Measurements from ENCODE around the gene DUOX1. TPM values are rescaled to one million over a fixed set of nuclear protein-coding genes. Genes with fewer than 3 reads are reported as not detected.
A peak's percentile ranks its signal among the peaks of the same experiment; 100 is the strongest.

The DUOX1 gene
- total and polyA plus RNA-seq, 9 of the 15 experiments (the other 6 are each of a cell fraction or from before 2014, with no cell fraction given): 0.01 to 0.22 (median 0.01) TPM; not detected in 6

DNA sequence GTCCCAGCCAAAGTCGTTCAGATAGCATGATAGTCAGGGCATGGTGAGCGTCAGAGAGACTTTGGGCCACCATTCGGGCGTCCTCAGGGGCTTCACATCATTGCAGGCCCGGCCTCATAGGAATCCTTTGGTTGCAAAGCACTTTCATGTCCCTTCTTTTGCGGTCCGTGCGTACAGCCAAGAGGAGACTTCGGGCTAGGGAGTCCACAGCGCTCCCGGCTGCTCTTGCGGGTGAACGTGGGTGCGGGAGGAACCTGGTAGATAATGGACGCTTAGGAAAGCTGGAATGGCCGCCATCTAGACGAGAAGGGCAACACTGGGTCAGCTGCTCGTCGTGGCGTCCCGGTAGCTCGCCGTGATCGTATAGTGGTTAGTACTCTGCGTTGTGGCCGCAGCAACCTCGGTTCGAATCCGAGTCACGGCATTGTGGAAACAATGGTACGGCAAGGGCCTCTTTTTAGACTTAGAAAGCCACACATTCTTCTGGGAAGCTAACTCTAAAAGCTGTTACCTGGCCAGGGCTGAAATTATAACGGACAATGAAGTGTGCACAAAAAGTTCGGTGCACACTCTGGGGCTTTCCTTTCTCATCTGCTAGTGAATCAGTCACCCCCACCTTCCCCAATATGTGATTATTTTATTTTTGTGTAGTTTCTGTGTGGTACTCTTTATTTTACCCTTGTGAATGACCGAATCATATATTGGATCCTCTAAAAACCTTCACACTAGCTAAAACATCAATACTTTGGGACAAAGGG lies 71.2 kb downstream of the DUOX1 start (continued):
- TF ChIP-seq, protein P1, sequence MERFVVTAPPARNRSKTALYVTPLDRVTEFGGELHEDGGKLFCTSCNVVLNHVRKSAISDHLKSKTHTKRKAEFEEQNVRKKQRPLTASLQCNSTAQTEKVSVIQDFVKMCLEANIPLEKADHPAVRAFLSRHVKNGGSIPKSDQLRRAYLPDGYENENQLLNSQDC (CRISPR knock-in tag; IDR thresholded peaks at IDR 0.05): 0 out of 2 replicates have a peak, but pooled peaks have one; percentile 2
- no peak for TF ChIP-seq ZNF785 (CRISPR knock-in tag; IDR thresholded peaks at IDR 0.05)
- no peak for TF ChIP-seq WHSC1 (IDR thresholded peaks at IDR 0.05; ENCODE audit: low read length)
- no peak for TF ChIP-seq FOXJ3 (CRISPR knock-in tag; IDR thresholded peaks at IDR 0.05)
- TF ChIP-seq RBM15 (IDR thresholded peaks at IDR 0.05; ENCODE audit: insufficient read depth, low read length): no peak
- no peak for TF ChIP-seq SIN3B (IDR thresholded peaks at IDR 0.05; ENCODE audit: low read depth)
- TF ChIP-seq TBL1XR1 (IDR thresholded peaks at IDR 0.05; ENCODE audit: low read length in 2 of 2): peak in 1 of 2 experiments; percentile 64; a peak in 1 of 4 replicates
- no peak for TF ChIP-seq ZNF12 (CRISPR knock-in tag; IDR thresholded peaks at IDR 0.05)
- no peak for TF ChIP-seq DIDO1 (tag; IDR thresholded peaks at IDR 0.05; ENCODE audit: low read depth)
- peak; percentile 29; the same call in 1 of the 2 replicates for TF ChIP-seq RNF2 (IDR thresholded peaks at IDR 0.05)
- TF ChIP-seq MYBL2 (IDR thresholded peaks at IDR 0.05; ENCODE audit: low read depth): no peak
- TF ChIP-seq MYBL2 (CRISPR knock-in tag; IDR thresholded peaks at IDR 0.05; ENCODE audit: borderline replicate concordance): no peak
- TF ChIP-seq SRSF7 (optimal IDR thresholded peaks at IDR 0.05; ENCODE audit: low read depth, low read length): no peak
- TF ChIP-seq EHMT2 (IDR thresholded peaks at IDR 0.05): no peak
- TF ChIP-seq, protein P2, sequence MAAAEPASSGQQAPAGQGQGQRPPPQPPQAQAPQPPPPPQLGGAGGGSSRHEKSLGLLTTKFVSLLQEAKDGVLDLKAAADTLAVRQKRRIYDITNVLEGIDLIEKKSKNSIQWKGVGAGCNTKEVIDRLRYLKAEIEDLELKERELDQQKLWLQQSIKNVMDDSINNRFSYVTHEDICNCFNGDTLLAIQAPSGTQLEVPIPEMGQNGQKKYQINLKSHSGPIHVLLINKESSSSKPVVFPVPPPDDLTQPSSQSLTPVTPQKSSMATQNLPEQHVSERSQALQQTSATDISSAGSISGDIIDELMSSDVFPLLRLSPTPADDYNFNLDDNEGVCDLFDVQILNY (CRISPR knock-in tag; IDR thresholded peaks at IDR 0.05): no peak; the same call in 1 of the 2 replicates
- TF ChIP-seq SRF (CRISPR knock-in tag; IDR thresholded peaks at IDR 0.05): no peak
- no peak for TF ChIP-seq FOS (IDR thresholded peaks at IDR 0.05; ENCODE audit: extremely low read depth, insufficient read length)
- TF ChIP-seq, protein P3, sequence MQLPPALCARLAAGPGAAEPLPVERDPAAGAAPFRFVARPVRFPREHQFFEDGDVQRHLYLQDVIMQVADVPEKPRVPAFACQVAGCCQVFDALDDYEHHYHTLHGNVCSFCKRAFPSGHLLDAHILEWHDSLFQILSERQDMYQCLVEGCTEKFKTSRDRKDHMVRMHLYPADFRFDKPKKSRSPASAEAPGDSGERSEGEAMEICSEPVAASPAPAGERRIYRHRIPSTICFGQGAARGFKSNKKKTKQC (CRISPR knock-in tag; IDR thresholded peaks at IDR 0.05): no peak
- TF ChIP-seq, protein P4, sequence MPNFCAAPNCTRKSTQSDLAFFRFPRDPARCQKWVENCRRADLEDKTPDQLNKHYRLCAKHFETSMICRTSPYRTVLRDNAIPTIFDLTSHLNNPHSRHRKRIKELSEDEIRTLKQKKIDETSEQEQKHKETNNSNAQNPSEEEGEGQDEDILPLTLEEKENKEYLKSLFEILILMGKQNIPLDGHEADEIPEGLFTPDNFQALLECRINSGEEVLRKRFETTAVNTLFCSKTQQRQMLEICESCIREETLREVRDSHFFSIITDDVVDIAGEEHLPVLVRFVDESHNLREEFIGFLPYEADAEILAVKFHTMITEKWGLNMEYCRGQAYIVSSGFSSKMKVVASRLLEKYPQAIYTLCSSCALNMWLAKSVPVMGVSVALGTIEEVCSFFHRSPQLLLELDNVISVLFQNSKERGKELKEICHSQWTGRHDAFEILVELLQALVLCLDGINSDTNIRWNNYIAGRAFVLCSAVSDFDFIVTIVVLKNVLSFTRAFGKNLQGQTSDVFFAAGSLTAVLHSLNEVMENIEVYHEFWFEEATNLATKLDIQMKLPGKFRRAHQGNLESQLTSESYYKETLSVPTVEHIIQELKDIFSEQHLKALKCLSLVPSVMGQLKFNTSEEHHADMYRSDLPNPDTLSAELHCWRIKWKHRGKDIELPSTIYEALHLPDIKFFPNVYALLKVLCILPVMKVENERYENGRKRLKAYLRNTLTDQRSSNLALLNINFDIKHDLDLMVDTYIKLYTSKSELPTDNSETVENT (CRISPR knock-in tag; IDR thresholded peaks at IDR 0.05): no peak
- TF ChIP-seq ASH1L (IDR thresholded peaks at IDR 0.05; ENCODE audit: borderline replicate concordance, low read depth, partially characterized antibody): no peak
- TF ChIP-seq RBM22 (IDR thresholded peaks at IDR 0.05; ENCODE audit: low read depth, low read length, poor library complexity, severe bottlenecking): no peak
- TF ChIP-seq ZNF282 (CRISPR knock-in tag; IDR thresholded peaks at IDR 0.05): no peak
- no peak for TF ChIP-seq DACH1 (IDR thresholded peaks at IDR 0.05; ENCODE audit: partially characterized antibody)
- peak; percentile 10; the same call in 1 of the 2 replicates for TF ChIP-seq PML (IDR thresholded peaks at IDR 0.05; ENCODE audit: low read length)
- peak; percentile 97 for TF ChIP-seq BRD9 (IDR thresholded peaks at IDR 0.05; ENCODE audit: low read depth, partially characterized antibody)
- TF ChIP-seq PRPF4 (IDR thresholded peaks at IDR 0.05; ENCODE audit: insufficient read depth, low read depth, low read length, poor library complexity, severe bottlenecking): no peak
